HG03432 (cell line): ENCODE data around the gene OTOS.

Experiments
- ATAC-seq: cut with Tn5 transposase; IDR thresholded peaks from one replicate; pipeline ENCODE4 v1.9.1; 2021; ENCODE audit warnings: mild to moderate bottlenecking, moderate library complexity; ENCODE audit not compliant: unreplicated experiment

The OTOS gene

DNA sequence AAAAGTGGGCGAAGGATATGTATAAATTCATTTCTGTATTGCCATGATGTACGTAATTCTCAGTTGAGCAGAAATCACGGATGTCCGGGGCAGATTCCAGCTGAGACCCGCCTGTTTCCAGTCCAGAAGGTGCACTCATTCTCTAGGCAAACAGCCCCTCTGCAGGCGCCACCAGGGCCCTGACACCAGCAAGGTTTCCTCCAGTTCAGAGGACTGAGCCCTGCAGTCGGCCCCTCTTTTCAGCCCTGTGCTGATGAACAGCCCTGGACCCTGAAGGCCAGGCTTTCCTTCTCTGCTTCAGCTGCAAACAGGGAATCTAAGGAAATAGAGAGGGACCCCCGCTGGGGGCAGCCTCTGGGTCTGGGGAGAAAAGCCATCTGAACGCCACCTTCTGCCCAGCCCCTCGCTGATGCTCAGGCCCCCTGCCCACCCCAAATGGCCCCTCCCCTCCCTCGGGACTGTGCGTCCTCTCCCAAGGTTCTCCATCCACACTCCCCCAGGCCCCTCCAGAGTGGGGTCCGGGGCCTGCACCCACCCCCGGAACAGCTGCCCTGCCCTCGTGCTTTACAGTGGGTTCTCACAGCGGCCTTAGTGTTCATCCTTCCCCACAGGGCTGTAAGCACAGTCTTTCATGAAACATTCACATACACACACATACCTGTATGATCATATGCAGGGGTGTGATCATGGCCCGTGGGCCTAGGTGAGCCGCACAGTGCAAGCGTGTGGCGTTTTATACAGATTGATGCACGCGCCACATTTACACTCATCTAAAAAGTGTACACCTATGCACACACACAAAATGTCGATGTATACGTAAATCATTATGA is 16.4 kb downstream of the OTOS start:
- no peak for ATAC-seq

DNA sequence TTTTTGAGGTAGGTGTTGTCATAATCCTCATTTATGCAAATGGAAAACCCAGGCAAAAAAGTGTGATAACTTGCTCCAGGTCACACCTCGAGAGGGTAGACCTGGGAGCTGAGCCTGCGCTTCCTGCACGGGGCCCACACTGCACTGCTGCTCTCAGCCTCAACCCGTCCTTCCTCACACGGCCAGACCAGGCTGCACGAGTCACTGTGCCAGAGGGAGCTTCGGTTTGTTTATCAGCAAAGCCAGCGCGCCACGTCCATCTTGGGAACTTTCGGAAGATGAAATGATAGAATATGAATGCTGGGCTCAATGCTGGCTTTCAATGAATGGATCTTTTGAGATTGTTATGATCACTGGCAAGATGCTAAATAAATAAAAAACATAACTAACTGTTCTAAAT is 18.8 kb downstream of the OTOS start:
- ATAC-seq = no peak

DNA sequence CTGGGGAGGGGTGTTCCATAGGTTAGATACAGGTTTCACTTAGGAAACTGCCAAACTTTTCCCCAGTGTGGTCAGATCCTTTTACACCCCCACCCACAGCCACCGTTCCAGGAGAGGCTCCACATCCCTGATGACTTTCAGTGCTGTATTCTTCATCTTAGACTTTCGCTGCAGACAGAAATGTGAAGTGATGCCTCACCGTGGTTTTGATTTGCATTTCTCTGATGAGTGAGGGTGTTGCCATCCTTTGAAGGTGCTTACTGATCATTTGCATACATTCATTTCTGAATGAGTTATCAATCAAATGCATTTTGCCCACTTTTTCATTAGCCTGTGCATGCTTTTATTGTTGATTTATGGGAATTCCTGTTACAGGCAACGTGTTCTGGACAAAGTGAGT is 19.3 kb downstream of the OTOS start:
- no peak for ATAC-seq

DNA sequence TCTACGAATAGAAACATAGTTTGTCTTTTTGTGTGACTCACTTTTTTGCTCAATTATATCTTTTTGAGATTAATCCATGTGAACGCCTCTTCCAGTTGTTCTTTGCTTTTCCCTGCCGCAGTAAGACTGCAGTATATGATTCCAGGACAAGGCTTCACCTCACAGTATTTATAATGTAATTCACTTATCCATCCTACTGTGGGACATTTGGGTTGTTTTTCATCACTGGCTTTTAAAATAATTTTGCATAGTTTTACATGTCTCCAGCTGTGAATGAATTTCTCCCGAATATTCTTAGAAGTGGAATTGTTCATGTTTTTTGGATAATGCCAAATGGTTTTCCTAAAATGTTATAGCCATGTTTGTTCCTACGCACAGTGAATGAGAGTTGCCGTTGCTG is 26.2 kb downstream of the OTOS start:
- no peak for ATAC-seq

DNA sequence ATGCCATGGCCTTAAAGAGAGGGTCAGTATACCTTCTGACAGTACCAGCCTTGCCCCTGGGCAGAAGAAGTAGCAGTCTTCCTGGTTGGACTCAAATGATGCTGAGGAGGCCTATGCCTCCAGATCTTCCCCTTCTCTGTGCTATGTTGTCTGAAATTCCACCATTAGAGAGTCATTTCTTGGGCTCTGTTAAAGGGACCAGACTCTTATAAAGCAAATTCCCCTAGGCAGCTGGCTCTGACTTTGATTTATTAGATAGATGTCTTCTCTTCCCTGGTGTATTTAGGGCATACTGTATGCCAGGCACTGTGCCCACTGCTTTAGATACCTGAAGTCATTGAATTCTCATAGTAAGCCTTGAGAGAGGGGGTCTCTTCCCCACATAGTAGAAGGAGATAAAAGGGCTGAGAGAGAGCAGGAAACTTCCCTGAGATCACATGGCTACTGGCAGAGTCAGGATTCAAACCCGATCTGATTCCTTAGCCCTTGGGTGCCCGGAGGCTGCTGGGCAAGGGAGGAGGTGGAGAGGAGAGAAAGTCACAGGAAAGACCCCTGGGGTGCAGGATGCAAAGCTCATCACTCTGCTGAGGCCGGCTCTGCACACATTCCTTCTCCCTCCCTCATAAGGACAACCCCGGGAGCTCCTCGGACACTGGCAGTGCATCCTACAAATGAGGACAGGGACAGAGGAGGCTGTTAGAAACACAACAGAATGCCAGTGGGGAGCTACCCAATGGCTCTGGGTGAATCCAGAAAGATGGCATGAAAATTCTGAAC is 27.4 kb downstream of the OTOS start:
- no peak for ATAC-seq

DNA sequence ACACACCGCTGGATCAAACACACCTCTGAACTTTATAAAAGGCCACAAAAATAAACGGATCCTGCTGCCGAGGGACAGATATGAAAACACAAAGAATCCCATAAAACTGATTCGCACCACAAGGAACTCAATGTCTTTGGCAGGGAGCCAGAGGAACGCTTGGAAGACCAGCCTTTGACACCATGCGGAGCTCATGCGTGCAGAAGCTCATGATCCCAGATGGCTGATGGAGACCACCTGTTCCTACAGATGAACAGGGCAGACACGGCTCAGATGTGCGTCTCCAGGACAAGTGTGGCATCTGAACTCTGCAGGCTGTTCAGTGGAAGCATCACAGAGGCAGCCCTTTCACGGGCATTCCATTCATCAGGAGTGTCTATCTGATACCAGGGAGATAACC is 29.2 kb downstream of the OTOS start:
- ATAC-seq = no peak

DNA sequence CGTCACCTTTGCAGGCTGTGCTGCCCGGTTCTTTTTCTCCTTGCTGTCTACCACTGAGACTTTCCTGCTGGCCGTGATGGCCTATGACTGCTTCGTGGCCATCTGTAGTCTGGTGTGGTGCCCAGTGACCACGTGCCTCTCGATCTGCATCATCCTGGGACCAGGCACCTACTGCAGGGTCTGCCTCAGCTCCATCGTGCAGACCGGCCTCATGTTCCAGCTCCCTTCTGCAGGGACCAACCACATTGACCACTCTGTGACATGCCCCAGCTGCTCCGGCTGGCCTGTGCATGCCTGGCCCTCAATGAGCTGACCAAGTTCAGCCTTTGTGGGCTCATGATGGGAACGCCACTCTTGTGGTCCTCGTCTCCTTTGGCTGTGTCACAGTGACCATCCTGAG is 31.1 kb downstream of the OTOS start:
- no peak for ATAC-seq

DNA sequence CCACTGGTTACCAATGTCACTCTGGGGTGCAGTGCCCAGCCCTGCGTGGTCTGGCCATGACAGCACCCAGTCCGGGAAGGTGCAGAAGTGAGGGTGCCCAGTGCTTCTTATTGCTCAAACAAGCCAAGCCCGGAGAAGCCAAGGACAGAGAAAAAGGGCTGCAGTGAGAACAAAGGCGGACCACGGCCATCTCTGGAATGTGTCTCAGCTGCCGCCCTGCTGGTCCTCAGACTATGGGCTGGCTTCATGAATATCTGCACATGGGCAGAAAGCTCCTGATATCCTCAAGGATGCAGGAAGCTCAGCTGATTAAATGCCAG is 33.0 kb downstream of the OTOS start:
- ATAC-seq = no peak

DNA sequence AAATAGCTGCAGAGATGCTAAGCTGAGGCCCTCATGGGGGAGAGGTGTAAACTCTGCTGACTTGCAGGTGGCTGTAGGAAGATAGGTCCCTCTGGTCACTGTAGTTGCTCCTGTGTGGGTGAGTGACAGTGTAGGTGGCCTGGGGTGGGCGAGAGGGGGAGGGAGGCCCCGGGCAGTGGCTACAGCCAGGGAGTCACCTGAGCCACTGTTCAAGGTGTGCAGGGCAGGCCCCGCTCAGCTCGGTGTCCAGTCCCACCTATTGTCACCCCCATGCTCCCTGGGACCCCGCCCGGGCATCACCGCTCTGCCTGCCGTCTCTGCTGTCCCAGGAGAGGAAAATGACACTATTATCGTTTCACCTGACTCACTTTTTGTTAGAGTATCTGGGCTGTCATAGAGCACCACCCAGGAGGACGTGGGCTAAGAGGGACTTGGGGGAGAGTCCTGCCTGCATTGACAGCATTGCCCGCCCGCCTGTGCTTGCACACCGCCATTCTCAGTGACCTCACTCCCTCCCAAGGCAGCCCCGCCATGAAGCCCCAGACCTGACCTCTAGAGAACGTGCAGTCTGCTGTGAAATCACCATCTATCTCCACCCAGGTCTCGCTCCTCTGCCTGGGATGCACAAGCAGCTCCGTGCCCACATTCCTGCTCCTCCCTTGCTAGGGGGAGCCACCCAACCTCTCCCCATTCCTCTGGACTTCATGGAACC is 33.5 kb downstream of the OTOS start:
- no peak for ATAC-seq

DNA sequence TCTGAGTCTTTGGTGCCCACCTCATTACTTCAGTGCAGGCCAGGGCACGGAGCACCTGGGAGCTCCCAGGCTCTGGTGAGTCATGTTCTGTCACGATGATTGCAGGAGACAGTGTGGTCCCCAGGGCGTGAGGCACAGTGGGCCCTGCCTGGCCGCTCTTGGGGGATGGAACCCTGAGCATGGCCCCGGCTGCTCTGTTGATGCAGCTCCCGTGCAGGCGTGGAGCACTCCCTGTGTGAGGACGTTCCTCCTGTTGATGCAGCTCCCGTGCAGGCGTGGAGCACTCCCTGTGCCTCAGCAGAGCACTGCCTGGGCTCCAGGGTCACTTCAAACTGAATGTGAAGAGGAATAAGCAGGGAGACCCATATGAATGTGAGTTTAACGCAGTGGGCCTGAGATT is 34.5 kb downstream of the OTOS start:
- no peak for ATAC-seq

DNA sequence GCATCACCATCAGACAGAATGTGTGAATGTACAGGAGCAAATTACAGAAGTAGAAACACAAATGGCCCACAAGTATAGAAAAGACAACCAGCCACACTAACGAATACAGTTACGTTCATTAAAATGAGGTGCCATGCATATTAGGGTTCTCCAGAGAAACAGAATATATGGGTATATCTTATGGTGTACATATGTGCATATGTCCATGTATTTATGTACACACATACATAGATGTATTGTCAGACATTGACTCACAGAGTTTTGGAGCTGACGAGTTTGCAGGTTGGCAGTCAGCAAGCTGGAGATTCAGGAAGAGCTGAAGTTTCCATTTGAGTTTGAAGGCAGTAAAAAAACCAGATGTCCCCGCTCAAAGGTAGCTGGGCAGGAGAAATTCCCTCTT is 37.3 kb downstream of the OTOS start:
- ATAC-seq = no peak

DNA sequence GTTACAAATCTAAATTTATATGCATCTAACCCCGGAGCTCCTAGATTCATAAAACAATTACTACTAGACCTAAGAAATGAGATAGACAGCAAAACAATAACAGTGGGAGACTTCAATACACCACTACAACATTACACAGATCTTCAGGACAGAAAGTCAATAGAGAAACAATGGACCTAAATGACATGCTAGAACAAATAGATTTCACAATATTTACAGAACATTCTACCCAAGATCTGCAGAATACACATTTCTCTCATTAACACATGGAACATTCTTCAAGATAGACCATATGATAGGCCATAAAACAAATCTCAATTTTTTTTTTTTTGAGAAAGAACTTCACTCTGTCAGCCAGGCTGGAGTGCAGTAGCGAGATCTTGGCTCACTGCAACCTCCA is 42.1 kb downstream of the OTOS start:
- ATAC-seq = no peak

DNA sequence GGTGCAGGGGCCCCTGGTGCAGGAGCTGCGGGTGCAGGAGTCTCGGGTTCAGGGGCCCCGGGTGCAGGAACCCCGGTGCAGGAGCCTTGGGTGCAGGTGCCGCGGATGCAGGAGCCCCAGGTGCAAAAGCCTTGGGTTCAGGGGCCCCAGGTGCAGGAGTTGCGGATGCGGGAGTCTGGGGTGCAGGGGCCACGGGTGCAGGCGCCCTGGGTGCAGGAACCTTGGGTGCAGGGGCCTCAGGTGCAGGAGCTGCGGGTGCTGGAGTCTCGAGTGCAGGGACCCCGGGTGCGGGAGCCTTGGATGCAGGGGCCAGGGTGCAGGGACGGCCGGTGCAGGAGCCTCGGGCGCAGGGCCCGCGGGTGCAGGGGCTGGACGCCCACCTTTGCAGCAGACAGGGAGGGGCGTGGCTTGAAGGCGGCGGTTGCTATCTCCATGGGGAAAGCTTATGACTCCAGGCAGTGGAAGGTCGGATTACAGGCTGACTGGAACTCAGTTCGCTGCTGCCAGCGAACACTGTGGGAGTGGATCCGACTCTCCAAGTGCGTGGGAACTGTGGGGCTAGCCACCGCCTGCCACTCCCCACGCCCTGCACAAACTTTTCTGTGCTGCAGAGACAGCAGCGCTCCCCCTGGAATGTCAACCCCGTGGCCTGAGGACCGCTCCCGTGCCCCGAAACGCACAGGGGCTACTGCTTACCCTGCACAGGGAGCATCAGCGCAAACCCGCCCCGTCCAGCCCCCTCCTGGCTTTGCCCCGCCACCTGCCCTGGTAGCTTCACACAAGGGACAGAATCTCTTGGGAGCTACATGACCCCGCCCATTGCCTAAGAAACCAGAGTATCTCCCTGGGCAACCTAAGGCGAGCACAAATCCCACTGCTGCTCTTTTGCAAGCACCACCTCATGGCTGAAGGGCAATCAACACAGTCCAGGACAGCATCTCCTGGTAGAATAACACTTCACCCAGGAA is 44.6 kb downstream of the OTOS start:
- ATAC-seq = no peak

DNA sequence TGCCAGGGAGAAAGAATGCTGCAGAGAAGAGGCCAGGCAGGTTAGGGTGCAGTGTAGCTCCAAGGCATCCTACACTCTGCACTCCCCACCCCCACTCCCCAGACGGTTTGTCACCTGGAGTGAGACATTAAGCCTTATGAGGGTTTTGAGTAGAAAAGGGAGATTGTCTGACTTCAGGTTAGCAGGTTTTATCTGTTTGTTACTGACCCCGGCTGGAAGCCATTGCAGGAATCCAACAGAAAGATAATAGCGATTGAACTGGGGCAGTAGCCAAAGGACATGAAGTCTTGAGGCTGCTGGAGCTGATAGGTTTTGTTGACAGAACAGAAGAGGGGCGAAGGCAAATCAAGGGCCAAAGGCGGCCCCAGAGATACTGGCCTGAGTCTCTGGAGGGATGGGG is 51.2 kb downstream of the OTOS start:
- no peak for ATAC-seq
